HepG2 (cell line): ENCODE measurements around the gene TSHZ1. TPM values are rescaled to one million over a fixed set of nuclear protein-coding genes. Genes with fewer than 3 reads are reported as not detected.
A peak's percentile ranks its signal among the peaks of the same experiment; 100 is the strongest.

ENCODE experiments used
- ATAC-seq: fragments of 200-7000 bp; cut with Tn5 transposase; 3 replicates; pipeline ENCODE4 v1.9.1; 2020; ENCODE audit warnings: mild to moderate bottlenecking, moderate library complexity
- BruUV-seq: library from RNA; stranded (reverse); fragments of 400-500 nt; replicated peaks from 2 replicates; lab custom pipeline; 2021; lab: Mats Ljungman, UMichigan
- CTCF ChIA-PET: fragments of 300-600 bp; formaldehyde crosslinking; extraction: SDS; loops from one replicate; lab custom pipeline; 2021; ENCODE audit warnings: low total read pairs, inconsistent platforms, low intra/inter-chr PET ratio; lab: Yijun Ruan, JAX
- POLR2A ChIA-PET: fragments of 350-600 bp; sonication (Branson Sonifier 250); formaldehyde crosslinking; loops from one replicate; lab custom pipeline; 2020; ENCODE audit warnings: antibody characterized with exemption, inconsistent platforms; lab: Yijun Ruan, JAX
- DNase-seq: peaks from one replicate; pipeline ENCODE4 v3.0.0-alpha.2; 2015; ENCODE audit warnings: low spot score
- FAIRE-seq: peaks from 3 replicates; lab custom pipeline; 2011; peaks lifted over from hg19 to GRCh38; lab: Jason Lieb, UNC
- H2AFZ ChIP-seq: one replicate; pipeline ENCODE4 v1.6.1; 2011; ENCODE audit warnings: low read length, inconsistent platforms
- H3K27ac ChIP-seq: fragments of 300-600 bp; 3 replicates; pipeline ENCODE4 v1.8.0; 2011; ENCODE audit warnings: mixed run types, mild to moderate bottlenecking, mixed read lengths, low read length, inconsistent platforms; ENCODE audit not compliant: insufficient read depth; ENCODE audit errors: extremely low read length
- H3K27me3 ChIP-seq, 2 experiments: fragments of 200-600 bp in 1 of 2; 2 replicates in 1 of 2; 3 replicates in 1 of 2; pipeline versions ENCODE4 v1.6.0 to v1.8.0; 2011; ENCODE audit warnings: low read length in 2 of 2, mild to moderate bottlenecking in 2 of 2, moderate library complexity in 2 of 2, inconsistent platforms in 1 of 2; ENCODE audit not compliant: insufficient read depth in 2 of 2, control insufficient read depth in 1 of 2
- H3K36me3 ChIP-seq, 2 experiments: fragments of 200-600 bp in 1 of 2; replicated peaks in 1 of 2; 2 replicates in 1 of 2; 3 replicates in 1 of 2; pipeline versions ENCODE4 v1.5.1 to v1.8.0; 2011; ENCODE audit warnings: low read length in 2 of 2, inconsistent platforms in 1 of 2; ENCODE audit not compliant: insufficient read depth in 2 of 2, control insufficient read depth in 1 of 2
- H3K4me1 ChIP-seq: 2 replicates; pipeline ENCODE4 v1.5.1; 2012; ENCODE audit warnings: low read length, inconsistent platforms; ENCODE audit not compliant: insufficient read depth
- H3K4me2 ChIP-seq: 2 replicates; pipeline ENCODE4 v1.6.0; 2011; ENCODE audit warnings: low read depth, low read length, inconsistent platforms
- H3K4me3 ChIP-seq, 3 experiments: fragments of 200-600 bp in 1 of 3; sonication (generic), shearing (Covaris generic) in 1 of 3; replicated peaks in 1 of 3; 2 replicates each; pipeline ENCODE4 v1.5.1; 2011 to 2016; ENCODE audit warnings: low read length in 3 of 3, inconsistent platforms in 2 of 3, low read depth in 2 of 3, mild to moderate bottlenecking in 2 of 3, control low read depth in 1 of 3, mixed read lengths in 1 of 3; ENCODE audit not compliant: insufficient read depth in 1 of 3
- H3K79me2 ChIP-seq: one replicate; pipeline ENCODE4 v1.6.1; 2011; ENCODE audit warnings: low read length, inconsistent platforms; ENCODE audit not compliant: insufficient read depth
- H3K9ac ChIP-seq: 2 replicates; pipeline ENCODE4 v1.6.0; 2011; ENCODE audit warnings: mild to moderate bottlenecking, low read depth, low read length, inconsistent platforms; ENCODE audit not compliant: insufficient read depth
- H3K9me3 ChIP-seq: 2 replicates; pipeline ENCODE4 v1.5.1; 2012; ENCODE audit warnings: mild to moderate bottlenecking, low read length
- H4K20me1 ChIP-seq: 2 replicates; pipeline ENCODE4 v1.6.0; 2011; ENCODE audit warnings: inconsistent platforms, mild to moderate bottlenecking, low read length, moderate library complexity; ENCODE audit not compliant: insufficient read depth
- ARNT ChIP-seq: fragments of 450-650 bp; IDR thresholded peaks from 2 replicates; pipeline ENCODE4 v1.6.1; 2017
- ATAD3A ChIP-seq: sonication (generic); formaldehyde crosslinking; IDR thresholded peaks from 2 replicates; pipeline ENCODE4 v1.4.0; 2020; ENCODE audit warnings: missing genetic modification reagents
- BRD4 ChIP-seq: sonication (generic); formaldehyde crosslinking; IDR thresholded peaks from 2 replicates; pipeline ENCODE4 v1.4.0; 2020; ENCODE audit warnings: missing genetic modification reagents
- KLF12 ChIP-seq: sonication (generic); formaldehyde crosslinking; IDR thresholded peaks from 2 replicates; pipeline ENCODE4 v1.4.0; 2020; ENCODE audit warnings: missing genetic modification reagents, borderline replicate concordance
- KLF16 ChIP-seq, 2 experiments: sonication (generic) in 1 of 2; formaldehyde crosslinking in 1 of 2; IDR thresholded peaks; 2 replicates each; pipeline versions ENCODE4 v1.6.1 to v1.8.0; 2016 to 2023; ENCODE audit warnings: missing genetic modification reagents in 2 of 2, missing compliant biosample characterization in 1 of 2
- LBX2 ChIP-seq: sonication (generic); formaldehyde crosslinking; IDR thresholded peaks from 2 replicates; pipeline ENCODE4 v1.5.0; 2020; ENCODE audit warnings: missing genetic modification reagents, mild to moderate bottlenecking, borderline replicate concordance
- RERE ChIP-seq: IDR thresholded peaks from 2 replicates; pipeline ENCODE4 v1.6.1; 2016; ENCODE audit warnings: low read depth, missing genetic modification reagents, missing compliant biosample characterization
- TMF1 ChIP-seq: sonication (generic); formaldehyde crosslinking; IDR thresholded peaks from 2 replicates; pipeline ENCODE4 v1.8.1; 2022; ENCODE audit warnings: low read depth, missing genetic modification reagents
- ZBTB49 ChIP-seq: sonication (generic); formaldehyde crosslinking; IDR thresholded peaks from 2 replicates; pipeline ENCODE4 v1.4.0; 2020; ENCODE audit warnings: missing genetic modification reagents, borderline replicate concordance
- ZNF263 ChIP-seq: sonication (generic); formaldehyde crosslinking; IDR thresholded peaks from 2 replicates; pipeline ENCODE4 v1.4.0; 2020; ENCODE audit warnings: missing genetic modification reagents
- ZNF431 ChIP-seq: sonication (generic); formaldehyde crosslinking; IDR thresholded peaks from 2 replicates; pipeline ENCODE4 v1.9.0; 2022; ENCODE audit warnings: missing genetic modification reagents, low read depth, mild to moderate bottlenecking, borderline replicate concordance
- ZNF503 ChIP-seq: sonication (generic); formaldehyde crosslinking; IDR thresholded peaks from 2 replicates; pipeline ENCODE4 v1.4.0; 2020; ENCODE audit warnings: missing genetic modification reagents
- ZNF549 ChIP-seq: sonication (generic); formaldehyde crosslinking; IDR thresholded peaks from 2 replicates; pipeline ENCODE4 v1.5.0; 2020; ENCODE audit warnings: missing genetic modification reagents
- ZNF616 ChIP-seq: sonication (generic); formaldehyde crosslinking; IDR thresholded peaks from 2 replicates; pipeline ENCODE4 v1.5.0; 2020; ENCODE audit warnings: low read depth, mild to moderate bottlenecking, missing genetic modification reagents
- WGBS: methylation state at CpG from one replicate; pipeline ENCODE4 v1.1.6; 2017; ENCODE audit warnings: low lambda C conversion rate; 5-methylcytosine and 5-hydroxymethylcytosine counted together
- in situ Hi-C: cut with HindIII; loops from 2 replicates; pipeline ENCODE4 v1.10.0; 2017; ENCODE audit warnings: low pct_unique_long_range_greater_than_20kb; ENCODE audit not compliant: extremely low pct_ligation_motif_present
- intact Hi-C: fragments of 100-400 bp; cut with micrococcal nuclease; formaldehyde crosslinking; loops from one replicate; pipeline ENCODE4 v1.10.0; 2022; ENCODE audit not compliant: unreplicated experiment
- polyA plus RNA-seq, 8 experiments: library from polyadenylated mRNA; depleted of rRNA in 3 of 8; stranded (reverse) in 7 of 8; unstranded in 1 of 8; fragments of >200 nt; fragmentation: Illumina TruSeq in 4 of 8; extraction: Trizol in 4 of 8; gene quantifications; 2 replicates each; pipeline versions ENCODE4 v1.2.1 to v1.2.3, GENCODE V29; 2011 to 2016; ENCODE audit warnings: low read depth in 4 of 8, missing spikeins in 1 of 8, mixed read lengths in 1 of 8; ENCODE audit not compliant: insufficient read depth in 1 of 8
- total RNA-seq, 5 experiments: library from RNA; depleted of rRNA; stranded (reverse); fragments of >200 nt; fragmentation: Illumina TruSeq; extraction: Trizol; gene quantifications; 2 replicates each; pipeline ENCODE4 v1.2.3, GENCODE V29; 2016; ENCODE audit warnings: low read depth in 1 of 5

Gene TSHZ1
- total and polyA plus RNA-seq, 2 of the 13 experiments (the other 11 are each of a cell fraction or from before 2014, with no cell fraction given) = 2.5 to 2.7 TPM

GRCh38 chr18:75214332-75214690 lies 3.7 kb downstream of the TSHZ1 start:
- Histone ChIP-seq H3K4me3 (no peak overlapping the region; a peak in 1 of 6 replicates), H3K27me3 (no peaks in the 10 kb centered on the region; a peak in 1 of 5 replicates), H3K9ac (no peak overlapping the region), H3K9me3 (no peaks in the 10 kb centered on the region), H2AFZ (no peak overlapping the region), H3K36me3 (no peaks in the 10 kb centered on the region), H3K4me1 (peaks cover 70% of the 10 kb centered on the region), H3K27ac (no peak overlapping the region), H4K20me1 (no peaks in the 10 kb centered on the region), H3K4me2 (peak overlapping the region; percentile 39; the same call in 1 of the 2 replicates), H3K79me2 (peaks cover 25% of the 10 kb centered on the region)
- CTCF ChIA-PET = no interaction called here
- intact Hi-C loops = loop anchor here (5.0 kb wide), 2 partner anchors 78 to 617 kb away; partner anchors contain the start of gene ZNF407
- BruUV-seq = no TSS peak
- POLR2A ChIA-PET = no interaction called here
- ATAC-seq = no peak
- TF ChIP-seq RERE = no peak
- TF ChIP-seq ZNF503 (CRISPR knock-in tag) = no peak
- TF ChIP-seq KLF12 (CRISPR knock-in tag) = no peak
- TF ChIP-seq ZNF549 (CRISPR knock-in tag) = no peak
- TF ChIP-seq KLF16 (CRISPR knock-in tag; IDR thresholded peaks at IDR 0.05) = no peak
- TF ChIP-seq ZBTB49 (CRISPR knock-in tag) = no peak
- TF ChIP-seq LBX2 = no peak
- TF ChIP-seq ZNF616 (CRISPR knock-in tag) = no peak
- TF ChIP-seq ZNF431 (CRISPR knock-in tag) = no peak
- TF ChIP-seq ATAD3A (CRISPR knock-in tag) = no peak
- no peak for TF ChIP-seq TMF1 (CRISPR knock-in tag)
- no peak for TF ChIP-seq ZNF263
- TF ChIP-seq ARNT = no peak
- no peak for TF ChIP-seq BRD4 (CRISPR knock-in tag)
- no peak for DNase-seq
- no peak for FAIRE-seq
- in situ Hi-C loops = loop anchor here (25.0 kb wide), 1 partner anchor 927 kb away; the partner anchor contains the start of gene CYB5A
- 92% methylated on average over 5 of the region's 5 CpGs for WGBS
